Ovary (tissue), 9 donors: ENCODE results near the gene BTRC. TPM values are rescaled to one million over a fixed set of nuclear protein-coding genes. Genes with fewer than 3 reads are reported as not detected.

Source experiments
- DNase-seq, 5 donors: peaks; one replicate each; pipeline ENCODE4 v3.0.0-alpha.2; 2019 to 2020
- H3K27ac ChIP-seq, 2 donors: fragments of 200-600 bp; one replicate each; pipeline versions ENCODE4 v1.5.1 to v1.8.0; 2019 to 2022
- H3K27me3 ChIP-seq: fragments of 200-600 bp; one replicate; pipeline ENCODE4 v1.8.0; 2022
- H3K36me3 ChIP-seq: fragments of 200-600 bp; sonication (generic); one replicate; pipeline ENCODE4 v1.5.1; 2019
- H3K4me1 ChIP-seq: one replicate; pipeline ENCODE4 v1.8.1; 2013; ENCODE audit warnings: mild to moderate bottlenecking, moderate library complexity; ENCODE audit not compliant: insufficient read depth
- H3K4me3 ChIP-seq: fragments of 200-600 bp; sonication (generic); one replicate; pipeline ENCODE4 v1.5.1; 2017
- H3K9me3 ChIP-seq, 2 donors: fragments of 200-600 bp in 1 of 2; sonication (generic) in 1 of 2; one replicate each; pipeline versions ENCODE4 v1.5.1 to v1.8.1; 2013 to 2019; ENCODE audit warnings: mild to moderate bottlenecking in 1 of 2, moderate library complexity in 1 of 2
- CTCF ChIP-seq, 3 donors: fragments of 450-650 bp in 2 of 3; fragments of 200-600 bp in 1 of 3; IDR thresholded peaks; one replicate each; pipeline versions ENCODE4 v1.5.1 to v1.8.0; 2016 to 2022; ENCODE audit warnings: antibody characterized with exemption in 3 of 3, mild to moderate bottlenecking in 1 of 3
- EP300 ChIP-seq: sonication (generic); formaldehyde crosslinking; IDR thresholded peaks from one replicate; pipeline ENCODE4 v1.6.1; 2017; ENCODE audit warnings: antibody characterized with exemption
- POLR2A ChIP-seq: fragments of 450-650 bp; IDR thresholded peaks from one replicate; pipeline ENCODE4 v1.6.1; 2017; ENCODE audit warnings: antibody characterized with exemption, mild to moderate bottlenecking, moderate library complexity
- WGBS, 3 donors: extraction: QIAGEN DNeasy Blood & Tissue Kit in 1 of 3; methylation state at CpG; one replicate each; pipeline versions ENCODE4 v1.1.5 to v1.1.7; 2013 to 2017; 5-methylcytosine and 5-hydroxymethylcytosine counted together
- intact Hi-C, 4 donors: fragments of 100-400 bp; cut with DNase I; formaldehyde crosslinking; loops; one replicate each; pipeline versions ENCODE4 v1.11.0 to v1.15.1; 2022 to 2023
- polyA plus RNA-seq, 2 donors: library from polyadenylated mRNA; stranded (reverse); fragments of 200-250 nt in 1 of 2; fragments of 350-450 nt in 1 of 2; fragmentation: Illumina TruSeq in 1 of 2; extraction: RNeasy Lipid Tissue Mini Kit (QIAGEN cat#74804) in 1 of 2; gene quantifications; one replicate each; pipeline ENCODE4 v1.2.3, GENCODE V29; 2013 to 2014
- total RNA-seq, 7 donors: library from RNA; depleted of rRNA in 2 of 7; stranded (reverse); fragments of >200 nt in 2 of 7; fragmentation: NEBNext Ultra II Directional in 3 of 7; extraction: Animal tissue kit (Norgen Biotek cat#: 25700) in 3 of 7; gene quantifications; one replicate each; pipeline versions ENCODE4 v1.1.0 to v1.2.4, GENCODE V29; 2016 to 2023
- donor health status: DM: no; HTN: no; CAD: no; lungs with moderate emphysema.
- donor health status: DM: no; HTN: no; CAD: no.
- donor health status: Bipolar disorder and iron deficiency.
- donor health status: DM: yes; HTN: yes; CAD: no.
- donor health status: DM: no; HTN: no; CAD: no.
- donor health status: DM: yes; HTN: yes; CAD: no.

The BTRC gene
- total and polyA plus RNA-seq, 9 donors: 7.2 to 31.4 (median 26.2) TPM

GRCh38 chr10:101506829-101507661, 153.1 kb downstream of the BTRC start:
- Histone ChIP-seq H3K9me3 (no peaks in the 10 kb centered on the region), H3K36me3 (no peaks in the 10 kb centered on the region), H3K4me3 (no peak overlapping the region), H3K27me3 (no peaks in the 10 kb centered on the region), H3K4me1 (no peaks in the 10 kb centered on the region), H3K27ac (no peak overlapping the region)
- intact Hi-C loops: no loop called here
- DNase-seq: no peak
- TF ChIP-seq POLR2A (no peak), EP300 (no peak), CTCF (IDR thresholded peaks at IDR 0.05) (no peak)
- WGBS, 3 donors: 26 to 45% (median 38%) methylated on average over 11 of the region's 11 CpGs

GRCh38 chr10:101507828-101508227, 153.9 kb downstream of the BTRC start:
- TF ChIP-seq CTCF (IDR thresholded peaks at IDR 0.05) (no peak), POLR2A (no peak), EP300 (no peak)
- no peak for DNase-seq
- Histone ChIP-seq H3K4me3 (no peak overlapping the region), H3K36me3 (no peaks in the 10 kb centered on the region), H3K4me1 (no peaks in the 10 kb centered on the region), H3K9me3 (no peaks in the 10 kb centered on the region), H3K27ac (no peak overlapping the region), H3K27me3 (no peaks in the 10 kb centered on the region)
- intact Hi-C loops: no loop called here

GRCh38 chr10:101511938-101512337, 158.0 kb downstream of the BTRC start:
- intact Hi-C loops: no loop called here
- no peak for DNase-seq
- TF ChIP-seq POLR2A (no peak), CTCF (IDR thresholded peaks at IDR 0.05) (no peak), EP300 (no peak)

GRCh38 chr10:101512738-101513137, 158.8 kb downstream of the BTRC start:
- TF ChIP-seq EP300: no peak
- no peak for TF ChIP-seq CTCF (IDR thresholded peaks at IDR 0.05)
- TF ChIP-seq POLR2A: no peak
- H3K9me3 ChIP-seq: no peaks in the 10 kb centered on the region
- intact Hi-C loops: no loop called here

More at GRCh38 chr10:101511938-101512337, 158.0 kb downstream of the BTRC start:
- no peak overlapping the region for H3K27ac ChIP-seq
- no peaks in the 10 kb centered on the region for H3K4me1 ChIP-seq
- H3K4me3 ChIP-seq: no peak overlapping the region
- no peaks in the 10 kb centered on the region for H3K27me3 ChIP-seq
- no peaks in the 10 kb centered on the region for H3K36me3 ChIP-seq
- no peaks in the 10 kb centered on the region for H3K9me3 ChIP-seq

More at GRCh38 chr10:101512738-101513137, 158.8 kb downstream of the BTRC start:
- Histone ChIP-seq H3K4me3 (no peak overlapping the region), H3K27ac (no peak overlapping the region), H3K4me1 (no peaks in the 10 kb centered on the region), H3K27me3 (no peaks in the 10 kb centered on the region), H3K36me3 (no peaks in the 10 kb centered on the region)
- no peak for DNase-seq
